ENCODE results near the gene CDKN2AIP.

CDKN2AIP gene, protein sequence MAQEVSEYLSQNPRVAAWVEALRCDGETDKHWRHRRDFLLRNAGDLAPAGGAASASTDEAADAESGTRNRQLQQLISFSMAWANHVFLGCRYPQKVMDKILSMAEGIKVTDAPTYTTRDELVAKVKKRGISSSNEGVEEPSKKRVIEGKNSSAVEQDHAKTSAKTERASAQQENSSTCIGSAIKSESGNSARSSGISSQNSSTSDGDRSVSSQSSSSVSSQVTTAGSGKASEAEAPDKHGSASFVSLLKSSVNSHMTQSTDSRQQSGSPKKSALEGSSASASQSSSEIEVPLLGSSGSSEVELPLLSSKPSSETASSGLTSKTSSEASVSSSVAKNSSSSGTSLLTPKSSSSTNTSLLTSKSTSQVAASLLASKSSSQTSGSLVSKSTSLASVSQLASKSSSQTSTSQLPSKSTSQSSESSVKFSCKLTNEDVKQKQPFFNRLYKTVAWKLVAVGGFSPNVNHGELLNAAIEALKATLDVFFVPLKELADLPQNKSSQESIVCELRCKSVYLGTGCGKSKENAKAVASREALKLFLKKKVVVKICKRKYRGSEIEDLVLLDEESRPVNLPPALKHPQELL

DNA sequence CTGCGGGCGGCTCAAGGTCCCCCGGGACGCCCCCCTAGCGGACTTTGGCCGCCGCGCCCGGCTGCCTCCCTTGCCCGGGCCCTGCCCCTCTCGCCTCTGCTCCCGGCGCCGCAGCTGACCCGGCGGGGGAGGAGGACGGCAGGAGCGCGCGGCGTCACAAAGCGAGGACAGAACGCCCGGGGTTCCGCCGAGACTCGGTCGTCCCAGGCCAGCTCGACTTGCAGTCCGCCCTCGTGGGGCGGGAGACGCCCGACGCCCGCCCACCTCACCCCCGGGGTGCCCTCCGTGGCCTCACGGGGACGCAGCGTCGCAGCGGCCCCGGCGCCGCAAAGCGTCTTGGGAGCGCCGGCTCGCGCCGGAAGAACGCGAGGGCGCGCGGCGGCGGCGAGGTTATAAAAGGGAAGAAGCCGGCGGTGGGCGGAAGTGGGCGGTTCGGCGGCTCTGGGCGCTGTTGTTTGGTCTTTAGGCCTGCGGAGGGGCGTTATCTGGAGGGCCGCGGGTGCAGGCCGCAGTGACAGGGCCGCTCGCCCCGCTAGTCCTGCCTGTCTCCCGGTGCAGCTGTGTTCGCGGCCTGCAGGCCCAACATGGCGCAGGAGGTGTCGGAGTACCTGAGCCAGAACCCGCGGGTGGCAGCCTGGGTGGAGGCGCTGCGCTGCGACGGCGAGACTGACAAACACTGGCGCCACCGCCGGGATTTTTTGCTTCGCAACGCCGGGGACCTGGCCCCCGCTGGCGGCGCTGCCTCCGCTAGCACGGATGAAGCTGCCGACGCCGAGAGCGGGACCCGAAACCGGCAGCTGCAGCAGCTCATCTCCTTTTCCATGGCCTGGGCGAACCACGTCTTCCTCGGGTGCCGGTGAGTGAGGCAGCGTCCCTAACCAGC lies at the start of gene CDKN2AIP:
TSS of gene CDKN2AIP (plus strand) at position 423 of the 883 bp plus-strand sequence. CDS start at position 585, 162 bp downstream.
- peak; percentile 95 for DNase-seq

DNA sequence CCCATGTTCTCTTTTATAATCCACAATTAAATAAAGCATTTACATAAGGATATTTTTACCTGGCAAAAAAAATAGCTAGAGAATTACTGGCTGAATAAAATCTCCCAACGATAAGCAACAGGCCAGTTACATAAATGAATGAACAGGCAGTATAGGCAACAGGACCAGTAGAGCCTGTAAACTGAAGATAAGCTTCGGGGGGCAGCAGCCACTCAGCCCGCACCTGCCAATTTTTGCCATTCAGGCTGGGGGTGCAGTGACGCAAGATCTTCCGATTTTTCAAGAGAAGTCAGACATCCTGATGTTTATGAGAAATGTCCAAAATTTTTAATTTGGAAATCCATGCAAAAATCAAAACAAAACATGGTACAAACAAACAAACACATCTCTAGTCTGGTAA lies 49.0 kb upstream of the CDKN2AIP start:
- no peak for DNase-seq

DNA sequence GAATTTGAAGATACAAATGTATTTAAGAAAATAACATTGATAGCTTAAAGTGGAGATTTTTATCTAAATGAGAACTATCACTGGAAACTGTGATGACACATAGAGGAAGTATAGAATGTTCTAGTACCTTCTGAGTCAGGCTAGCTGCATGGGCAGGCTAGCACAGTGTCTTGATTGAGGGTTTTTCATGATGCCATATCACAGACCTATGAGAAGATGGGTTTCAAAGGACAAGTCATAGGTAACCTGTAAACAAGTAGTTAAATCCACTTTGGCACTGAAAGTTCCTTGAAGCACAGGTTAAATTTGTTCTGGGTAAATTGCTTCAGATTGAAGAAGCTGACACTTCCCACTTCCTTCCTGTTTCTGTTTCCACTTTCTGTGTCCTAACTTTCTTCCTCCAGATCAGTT lies 48.2 kb upstream of the CDKN2AIP start:
- no peak for DNase-seq

DNA sequence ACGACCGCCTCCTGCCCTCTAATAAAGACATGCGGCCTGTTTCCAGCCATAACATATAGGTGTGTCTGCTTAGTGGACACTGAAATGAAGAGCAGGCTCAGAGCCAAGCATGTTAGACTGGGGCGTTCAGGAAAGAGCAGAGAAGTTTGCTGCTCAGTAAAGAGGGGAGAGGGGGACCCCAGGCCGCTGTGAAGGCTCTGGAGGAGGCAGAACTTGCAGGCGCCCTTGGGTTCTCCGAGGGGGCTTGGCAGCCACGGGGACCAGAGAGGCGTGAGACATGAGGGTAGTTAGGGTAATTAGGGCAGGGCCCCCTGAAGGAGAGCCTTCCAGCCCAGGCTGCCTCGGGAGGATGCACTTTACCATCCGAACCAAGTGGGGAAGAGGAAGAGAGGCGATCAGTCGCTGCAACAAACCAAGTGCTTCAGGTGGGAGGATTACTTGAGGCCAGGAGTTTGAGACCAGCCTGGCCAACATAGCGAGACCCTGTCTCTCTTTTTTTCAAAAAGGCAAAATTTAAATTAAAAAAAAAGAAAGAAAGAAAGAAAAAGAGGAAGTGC lies 46.6 kb upstream of the CDKN2AIP start:
- DNase-seq = no peak

DNA sequence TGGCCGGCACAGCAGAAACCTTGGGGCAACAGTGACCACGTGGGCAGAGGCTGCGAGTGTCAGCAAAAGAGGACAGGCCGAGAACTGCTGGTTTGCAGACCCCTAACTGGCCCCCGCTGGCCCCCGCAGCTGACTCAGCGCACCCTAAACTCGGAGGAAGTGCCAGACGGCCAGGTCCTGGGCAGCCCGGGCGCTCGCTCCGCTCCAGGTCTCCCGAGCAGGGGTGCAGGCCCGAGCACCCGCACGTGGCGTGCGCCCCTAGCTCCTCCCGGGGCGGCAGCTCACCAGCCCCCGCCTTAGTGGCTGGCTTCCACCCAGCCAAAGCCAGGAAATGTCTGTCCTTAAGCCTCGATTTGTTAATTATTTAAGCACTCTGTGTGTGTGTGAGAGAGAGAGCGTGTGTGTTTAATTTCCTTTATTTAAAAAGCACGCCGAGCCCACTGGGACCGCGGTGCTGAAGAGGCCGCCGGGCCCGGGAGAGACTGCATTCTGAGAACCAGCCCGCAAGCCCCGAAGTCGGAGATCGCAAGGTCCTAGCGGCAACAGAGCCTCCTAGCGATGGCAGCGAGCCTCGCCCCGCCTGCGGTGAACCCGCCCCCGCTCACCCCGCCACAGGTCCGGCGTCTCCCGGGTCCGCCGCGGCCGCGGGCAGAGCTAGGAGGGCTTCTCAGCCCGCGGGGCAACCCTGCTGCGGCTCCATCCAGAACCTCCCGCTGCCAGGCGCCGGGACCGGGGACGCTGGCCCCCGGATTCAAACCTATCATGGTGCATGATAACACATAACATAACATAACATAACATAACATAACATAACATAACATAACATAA lies 45.9 kb upstream of the CDKN2AIP start:
- peak; percentile 83 for DNase-seq

DNA sequence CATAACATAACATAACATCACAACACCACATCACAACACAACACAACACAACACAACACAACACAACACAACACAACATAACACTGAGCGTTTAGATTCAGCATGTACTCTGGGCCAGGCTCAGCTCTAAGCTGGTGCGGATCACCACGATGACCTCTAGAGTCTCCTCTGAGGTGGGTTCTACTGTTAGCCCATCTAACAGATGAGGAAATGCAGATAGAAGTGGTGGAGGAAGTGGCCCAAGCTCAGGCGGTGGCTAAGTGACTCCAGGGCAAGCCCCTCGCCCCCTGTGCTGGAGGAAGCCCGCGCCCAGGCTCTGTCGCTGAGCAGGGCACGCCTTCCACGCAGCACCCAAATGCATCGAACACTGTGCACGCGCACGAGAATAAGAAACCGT lies 45.3 kb upstream of the CDKN2AIP start:
- DNase-seq = no peak

DNA sequence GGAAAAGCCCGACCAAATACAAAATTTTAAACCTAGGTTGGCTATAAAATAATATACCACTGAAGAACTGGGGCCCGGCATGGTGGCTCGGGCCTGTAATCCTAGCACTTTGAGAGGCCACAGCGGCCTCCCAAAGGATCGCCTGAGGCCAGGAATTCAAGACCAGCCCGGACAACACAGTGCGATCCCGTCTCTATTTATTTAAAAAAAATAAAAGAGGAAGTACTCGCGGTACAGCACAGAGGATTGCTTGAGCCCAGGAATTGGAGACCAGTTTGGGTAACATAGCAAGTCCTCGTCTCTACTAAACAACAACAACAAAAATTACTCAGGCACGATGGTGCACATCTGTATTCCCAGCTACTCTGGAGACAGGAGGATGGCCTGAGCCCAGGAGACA lies 44.8 kb upstream of the CDKN2AIP start:
- DNase-seq = no peak

DNA sequence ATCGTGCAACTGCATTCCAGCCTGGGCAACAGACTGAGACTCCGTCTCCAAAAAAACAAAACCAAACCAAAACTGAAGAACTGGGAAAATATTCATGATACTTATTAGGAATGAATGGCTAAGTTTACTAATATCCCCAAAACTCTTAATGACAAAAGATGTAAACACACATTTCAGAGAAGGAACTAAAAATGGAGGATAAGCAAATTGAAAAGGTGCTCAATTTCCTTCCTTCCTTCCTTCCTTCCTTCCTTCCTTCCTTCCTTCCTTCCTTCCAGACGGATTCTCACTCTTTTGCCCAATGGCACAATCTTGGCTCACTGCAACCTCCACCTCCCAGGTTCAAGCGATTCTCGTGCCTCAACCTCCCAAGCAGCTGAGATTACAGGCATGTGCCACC lies 44.4 kb upstream of the CDKN2AIP start:
- DNase-seq = no peak

DNA sequence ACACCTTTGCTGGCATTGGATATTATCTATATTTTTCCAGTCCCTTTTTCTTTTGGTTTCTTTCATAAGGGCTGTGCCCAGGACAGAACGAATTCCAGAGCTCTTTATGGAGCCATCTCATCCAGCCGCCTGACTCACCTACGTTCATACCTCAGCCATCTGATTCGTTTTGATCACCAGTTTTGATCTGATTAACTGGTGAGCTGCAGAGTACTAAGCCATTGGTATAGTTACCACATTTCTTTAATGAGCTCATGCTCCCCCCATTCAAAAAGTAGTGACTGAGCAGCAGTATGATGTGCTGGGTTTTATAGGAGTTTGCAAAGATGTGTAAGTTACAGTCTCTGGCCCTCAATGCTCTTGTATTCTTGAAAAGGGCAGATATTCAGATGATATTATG lies 43.0 kb upstream of the CDKN2AIP start:
- DNase-seq = no peak

DNA sequence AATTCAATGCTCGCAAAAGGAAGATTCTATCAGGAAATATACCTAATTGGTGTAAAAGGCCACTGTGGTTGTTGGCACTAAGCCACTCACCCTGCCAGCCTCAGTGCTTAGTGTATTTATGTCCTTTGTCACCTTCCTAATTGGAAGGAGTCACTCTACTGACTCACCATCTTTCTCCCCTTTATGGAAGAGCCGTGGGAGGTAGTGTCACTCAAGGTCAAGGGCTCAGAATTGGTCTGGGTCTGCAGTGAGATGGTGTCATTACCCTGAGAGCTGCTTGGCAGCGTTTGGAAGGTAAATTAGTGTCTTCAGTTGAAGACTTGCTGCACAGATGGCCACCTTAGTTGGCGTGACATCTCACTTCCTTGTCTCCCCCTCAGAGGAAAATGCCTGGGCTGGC lies 41.7 kb upstream of the CDKN2AIP start:
- DNase-seq = no peak

DNA sequence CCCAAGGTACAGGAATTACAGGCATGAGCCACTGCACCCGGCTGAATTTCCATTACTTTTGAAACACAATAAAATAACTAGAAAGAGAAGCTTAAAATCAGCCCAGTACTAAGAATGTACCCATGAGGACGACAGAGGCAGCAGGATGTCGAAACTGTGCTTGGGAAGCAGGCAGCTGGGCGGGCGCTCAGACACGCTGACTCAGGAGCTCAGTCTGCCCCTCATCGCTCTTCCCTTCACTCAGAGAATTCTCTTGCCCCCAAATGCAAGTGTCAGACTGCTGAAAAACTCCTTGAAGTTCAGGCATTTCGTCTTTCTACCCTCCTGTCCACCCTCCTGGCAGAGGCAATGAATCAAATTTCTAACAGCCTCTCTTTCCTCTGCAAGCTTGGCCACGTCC lies 41.0 kb upstream of the CDKN2AIP start:
- no peak for DNase-seq

DNA sequence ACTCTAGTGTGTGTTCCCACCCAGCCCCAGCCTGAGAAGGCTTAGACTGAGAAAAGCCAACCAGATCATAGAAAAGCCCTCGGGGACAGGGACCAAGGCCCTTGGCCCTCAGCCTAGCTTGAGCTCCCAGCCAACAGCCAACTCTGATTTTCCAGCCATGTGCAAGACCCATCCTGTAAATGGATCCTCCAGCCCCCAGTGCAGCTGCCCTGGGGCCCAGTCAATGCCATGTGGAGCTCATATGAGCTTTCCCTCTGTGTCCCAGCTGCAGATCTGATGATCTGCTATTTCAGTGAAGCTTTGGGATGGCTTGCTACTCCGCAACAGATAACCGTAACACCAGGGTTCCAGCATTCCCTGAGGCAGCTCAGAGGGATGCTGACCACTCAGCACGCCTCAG lies 40.5 kb upstream of the CDKN2AIP start:
- peak; percentile 55 for DNase-seq

DNA sequence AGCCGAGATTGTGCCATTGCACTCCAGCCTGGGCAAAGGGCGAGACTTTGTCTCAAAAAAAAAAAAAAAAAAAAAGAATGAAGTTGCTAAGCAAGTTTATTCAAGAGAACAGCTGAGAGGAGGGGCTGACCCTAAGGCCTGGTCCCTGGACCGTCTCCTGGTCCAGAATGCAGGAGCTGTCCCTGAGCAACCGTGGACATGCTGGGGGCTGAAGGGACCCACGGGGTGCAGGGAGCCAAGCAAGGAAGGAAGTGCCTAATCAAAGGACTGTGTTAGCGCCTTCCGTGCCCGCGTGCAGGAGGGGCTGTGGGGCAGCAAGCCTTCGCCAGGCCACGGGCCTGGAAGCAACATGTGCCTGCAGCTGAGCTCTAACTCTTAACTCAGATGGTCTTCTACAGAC lies 39.1 kb upstream of the CDKN2AIP start:
- DNase-seq = no peak

DNA sequence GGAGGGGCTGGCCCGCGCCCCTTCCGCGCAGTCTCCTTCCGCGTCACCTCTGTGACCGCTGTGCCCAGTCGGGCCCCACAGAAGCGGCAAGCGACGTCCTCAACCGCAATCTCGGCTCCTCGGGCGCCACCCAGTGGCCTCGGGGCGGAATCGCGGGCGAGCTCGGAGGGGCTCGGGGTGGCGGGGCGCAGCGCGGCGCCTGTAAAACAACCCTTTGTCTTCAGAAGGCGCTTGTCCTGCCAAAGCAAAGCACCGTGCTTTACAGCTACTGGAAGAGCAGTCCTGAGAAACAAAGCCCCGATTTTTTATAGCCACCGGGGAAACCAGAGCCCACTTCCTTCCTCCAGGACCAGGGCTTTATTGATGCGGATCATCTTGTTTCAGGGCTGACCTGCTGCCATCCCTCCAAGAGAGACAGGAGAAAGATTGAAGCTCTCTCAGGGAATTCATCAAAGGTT lies 37.3 kb upstream of the CDKN2AIP start:
- DNase-seq = peak; percentile 92

DNA sequence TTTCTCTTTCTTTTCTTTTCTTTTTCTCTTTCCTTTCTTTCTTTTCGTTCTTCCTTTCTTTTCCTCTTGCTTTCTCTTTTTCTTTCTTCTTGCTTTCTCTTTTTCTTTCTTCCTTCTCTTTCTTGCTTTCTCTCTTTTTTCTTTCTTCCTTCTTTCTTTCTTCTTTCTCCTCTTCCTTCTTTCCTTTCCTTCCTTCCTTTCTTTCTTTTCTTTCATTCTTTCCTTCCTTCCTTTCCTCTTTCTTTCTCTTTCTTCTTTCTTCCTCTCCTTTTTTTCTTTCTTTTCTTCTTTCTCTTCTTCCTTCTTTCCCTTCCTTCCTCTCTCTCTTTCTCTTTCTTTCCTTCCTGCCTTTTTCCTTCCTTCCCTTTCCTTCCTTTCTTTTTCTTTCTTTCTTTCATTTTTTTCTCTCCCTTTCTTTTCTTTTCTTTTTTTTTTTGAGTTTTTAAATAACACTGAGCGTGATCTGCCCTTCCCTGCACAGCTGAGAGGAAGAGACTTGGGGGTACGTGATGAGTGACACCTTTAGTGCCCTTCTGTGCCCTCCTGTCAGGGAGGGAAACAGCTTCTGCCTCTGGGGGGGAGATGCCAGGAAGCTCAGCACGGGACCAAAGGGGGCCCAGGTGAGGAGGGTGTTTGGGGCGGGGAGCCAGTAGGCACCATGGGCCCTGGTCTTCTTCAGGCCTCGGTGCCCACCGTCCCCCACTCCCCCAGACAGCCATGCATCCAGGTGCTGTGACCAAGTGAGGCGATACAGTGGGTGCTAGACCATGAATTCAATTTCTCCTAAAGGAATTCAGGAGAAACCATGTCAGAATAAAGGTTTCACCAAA lies 36.6 kb upstream of the CDKN2AIP start:
- no peak for DNase-seq

DNA sequence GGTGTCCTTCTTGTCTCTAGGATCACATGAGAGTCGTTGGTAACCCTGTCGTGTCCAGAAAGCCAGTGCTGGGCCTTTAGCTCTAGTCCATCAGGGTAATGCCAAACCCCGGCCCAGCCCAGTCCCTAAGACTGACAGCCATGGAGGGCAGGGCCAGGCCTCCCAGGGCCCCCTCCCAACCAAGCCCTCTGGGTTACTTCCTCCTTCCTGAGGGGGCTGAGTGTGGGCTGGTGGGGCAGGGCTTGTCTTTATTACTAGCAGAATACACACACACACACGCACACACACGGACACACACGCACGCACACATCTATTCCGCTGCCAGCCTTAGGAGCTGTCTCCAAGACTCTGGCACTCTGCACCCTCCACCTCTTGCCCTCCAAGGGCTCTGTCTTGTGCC lies 35.6 kb upstream of the CDKN2AIP start:
- no peak for DNase-seq

DNA sequence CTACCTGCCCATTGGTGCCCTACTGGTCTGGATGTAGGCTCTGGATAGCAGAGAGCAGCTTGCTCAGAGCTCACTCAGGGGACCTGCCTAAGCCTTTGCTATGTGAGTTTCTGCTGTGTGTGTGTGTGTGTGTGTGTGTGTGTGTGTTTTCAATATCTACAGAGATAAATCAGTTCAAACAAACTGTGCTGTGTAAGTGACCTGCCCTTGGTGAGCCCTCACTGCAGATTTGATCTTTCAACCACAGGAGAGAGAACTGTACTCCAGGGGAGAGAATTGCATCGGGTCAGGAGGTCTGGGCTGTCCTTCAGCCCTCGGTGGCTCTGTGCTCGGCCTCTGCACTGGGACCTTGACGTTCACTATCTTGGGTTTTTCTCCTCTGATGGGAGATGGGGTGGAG lies 35.0 kb upstream of the CDKN2AIP start:
- DNase-seq = no peak

DNA sequence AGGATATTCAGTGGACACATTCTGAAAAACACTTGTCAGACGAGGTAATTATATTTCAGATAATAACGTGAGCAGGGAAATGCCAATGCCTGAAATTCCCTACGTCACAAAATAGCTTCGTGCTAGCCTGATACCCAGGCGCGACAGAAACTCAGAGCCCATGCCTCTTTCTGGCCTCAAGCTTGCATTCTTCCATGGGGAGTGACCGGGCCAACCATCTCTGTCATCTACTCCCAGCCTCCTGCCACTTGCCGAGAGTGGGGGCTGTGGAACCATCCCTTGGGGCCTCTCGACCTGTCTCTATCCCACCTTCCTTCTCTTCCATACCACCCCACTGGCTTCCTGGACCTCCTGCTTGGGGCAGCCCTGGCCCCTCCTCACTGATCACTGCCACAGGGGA lies 34.5 kb upstream of the CDKN2AIP start:
- no peak for DNase-seq

DNA sequence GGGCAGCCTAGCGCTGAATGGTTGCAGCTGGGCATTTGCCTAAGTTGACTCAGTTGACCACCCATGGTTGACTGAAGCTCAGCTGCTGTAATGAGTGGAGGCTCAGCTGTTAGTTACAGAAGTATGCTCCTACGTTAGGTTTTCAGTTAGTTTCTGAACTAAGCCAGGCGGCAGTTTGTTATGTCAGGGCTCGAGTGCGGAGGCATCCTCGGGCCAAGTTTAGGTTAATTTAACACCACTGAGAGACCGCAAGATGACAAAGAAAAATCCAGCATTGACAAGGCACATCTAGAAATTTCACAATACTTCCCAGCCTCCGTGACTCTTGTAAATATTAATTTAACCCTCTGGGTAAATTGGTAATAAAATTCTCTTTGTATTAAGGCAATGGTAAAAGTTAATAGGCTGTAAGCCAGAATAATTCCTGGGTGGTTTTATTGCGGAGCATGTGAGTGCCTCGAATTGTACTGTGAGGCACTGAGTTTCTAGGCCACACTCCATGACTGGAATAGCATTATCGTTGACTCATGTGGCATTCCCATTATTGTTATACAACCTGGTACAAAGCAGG lies 33.1 kb upstream of the CDKN2AIP start:
- no peak for DNase-seq

DNA sequence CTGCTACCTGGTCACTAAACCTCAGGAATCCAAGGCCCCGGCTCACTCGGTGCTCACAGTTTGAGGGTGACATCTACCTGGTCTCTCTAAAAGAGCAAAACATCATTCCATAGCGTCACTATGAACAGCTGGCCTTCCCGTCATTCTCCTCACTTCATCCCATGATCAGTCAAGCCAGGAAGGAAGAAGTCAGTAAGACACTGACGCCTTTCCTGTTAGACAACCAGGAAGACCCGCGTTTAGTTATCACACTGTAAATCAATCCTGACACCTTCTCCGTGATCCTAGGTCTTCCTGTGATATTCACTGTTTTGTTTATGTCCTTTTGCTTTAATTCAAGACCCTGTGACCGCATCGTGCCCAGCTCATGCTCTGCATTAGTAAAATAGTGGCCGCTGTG lies 31.6 kb upstream of the CDKN2AIP start:
- DNase-seq = no peak

Data from left hindlimb (tissue), 1 donor.